DOHH2 (cell line): Measurements from ENCODE around the gene GABRG3.

Source experiments
- EZH2phosphoT487 ChIP-seq: fragments of 200-600 bp; sonication (generic); IDR thresholded peaks from 2 replicates; pipeline ENCODE4 v1.6.1; 2017; ENCODE audit warnings: borderline replicate concordance, mild to moderate bottlenecking, antibody characterized with exemption, low read length, moderate library complexity, mixed read lengths
- TF ChIP-seq, protein P1 (sequence below): fragments of 200-600 bp; sonication (generic); IDR thresholded peaks from one replicate; pipeline ENCODE4 v1.5.1; 2014; ENCODE audit warnings: antibody characterized with exemption, mild to moderate bottlenecking, low read depth, low read length; ENCODE audit not compliant: poor library complexity, severe bottlenecking

DNA sequence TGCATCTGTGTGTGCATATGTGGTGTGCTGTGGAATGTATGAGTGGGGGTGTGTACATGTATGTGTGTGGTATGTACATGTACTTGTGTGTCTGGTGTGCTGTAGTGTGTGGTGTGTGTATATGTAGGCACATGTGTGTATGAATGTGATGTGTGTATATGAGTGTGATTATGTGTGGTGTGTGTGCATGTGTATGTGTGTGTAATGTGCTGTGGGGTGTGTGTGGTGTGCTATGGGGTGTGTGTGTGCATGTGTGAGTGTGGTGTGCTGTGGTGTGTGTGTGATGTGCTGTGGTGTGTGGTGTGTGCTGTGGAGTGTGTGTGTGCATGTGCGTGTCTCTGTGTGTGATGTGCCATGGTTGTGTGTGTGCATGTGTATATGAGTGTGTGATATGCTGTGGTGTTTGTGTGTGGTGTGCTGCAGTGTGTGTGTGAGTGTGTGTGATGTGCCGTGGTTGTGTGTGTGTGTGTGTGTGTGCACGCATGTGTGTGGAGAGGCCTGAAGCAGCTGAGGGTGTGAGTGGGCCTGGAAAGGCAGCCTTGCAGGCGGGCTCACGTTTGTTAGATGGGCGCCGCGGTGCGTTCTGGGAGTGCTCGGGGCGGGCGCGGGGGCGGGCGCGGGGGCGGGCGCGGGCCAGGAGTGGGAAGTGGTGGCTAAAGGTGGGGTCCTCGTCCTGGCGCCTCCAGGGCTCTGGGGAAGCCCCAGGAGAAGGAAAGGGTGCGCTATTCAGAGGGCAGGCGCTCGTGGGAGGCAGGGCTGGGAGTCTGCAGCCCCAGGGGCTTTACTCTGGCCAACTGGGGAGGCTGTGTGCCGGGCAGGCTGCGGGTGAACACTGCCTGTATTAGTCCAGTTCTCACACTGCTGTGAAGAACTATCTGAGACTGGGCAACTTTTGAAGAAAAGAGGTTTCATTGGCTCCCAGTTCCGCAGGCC is 116.9 kb downstream of the GABRG3 start:
- TF ChIP-seq, protein P1, sequence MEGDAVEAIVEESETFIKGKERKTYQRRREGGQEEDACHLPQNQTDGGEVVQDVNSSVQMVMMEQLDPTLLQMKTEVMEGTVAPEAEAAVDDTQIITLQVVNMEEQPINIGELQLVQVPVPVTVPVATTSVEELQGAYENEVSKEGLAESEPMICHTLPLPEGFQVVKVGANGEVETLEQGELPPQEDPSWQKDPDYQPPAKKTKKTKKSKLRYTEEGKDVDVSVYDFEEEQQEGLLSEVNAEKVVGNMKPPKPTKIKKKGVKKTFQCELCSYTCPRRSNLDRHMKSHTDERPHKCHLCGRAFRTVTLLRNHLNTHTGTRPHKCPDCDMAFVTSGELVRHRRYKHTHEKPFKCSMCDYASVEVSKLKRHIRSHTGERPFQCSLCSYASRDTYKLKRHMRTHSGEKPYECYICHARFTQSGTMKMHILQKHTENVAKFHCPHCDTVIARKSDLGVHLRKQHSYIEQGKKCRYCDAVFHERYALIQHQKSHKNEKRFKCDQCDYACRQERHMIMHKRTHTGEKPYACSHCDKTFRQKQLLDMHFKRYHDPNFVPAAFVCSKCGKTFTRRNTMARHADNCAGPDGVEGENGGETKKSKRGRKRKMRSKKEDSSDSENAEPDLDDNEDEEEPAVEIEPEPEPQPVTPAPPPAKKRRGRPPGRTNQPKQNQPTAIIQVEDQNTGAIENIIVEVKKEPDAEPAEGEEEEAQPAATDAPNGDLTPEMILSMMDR, result no peak
- TF ChIP-seq EZH2phosphoT487, result no peak
